Upper lobe of right lung (tissue), 1 donor: ENCODE measurements around the gene CDH20. TPM values are rescaled to one million over a fixed set of nuclear protein-coding genes. Genes with fewer than 3 reads are reported as not detected.

ENCODE experiments used
- ATAC-seq: fragments of 200-7000 bp; cut with Tn5 transposase; one replicate; pipeline ENCODE4 v1.9.1; 2020; ENCODE audit warnings: mild to moderate bottlenecking, moderate library complexity
- DNase-seq: peaks from one replicate; pipeline ENCODE4 v3.0.0-alpha.2; 2020
- H3K27ac ChIP-seq: fragments of 200-600 bp; one replicate; pipeline ENCODE4 v1.8.0; 2022
- H3K27me3 ChIP-seq: fragments of 200-600 bp; one replicate; pipeline ENCODE4 v1.8.0; 2022; ENCODE audit warnings: mild to moderate bottlenecking
- H3K36me3 ChIP-seq: fragments of 200-600 bp; one replicate; pipeline ENCODE4 v1.8.0; 2022
- H3K4me1 ChIP-seq: fragments of 200-600 bp; one replicate; pipeline ENCODE4 v1.8.0; 2022
- H3K4me3 ChIP-seq: fragments of 200-600 bp; one replicate; pipeline ENCODE4 v1.8.0; 2022; ENCODE audit warnings: mild to moderate bottlenecking
- H3K9me3 ChIP-seq: fragments of 200-600 bp; one replicate; pipeline ENCODE4 v1.8.0; 2022
- intact Hi-C: fragments of 100-400 bp; cut with DNase I; formaldehyde crosslinking; loops from one replicate; pipeline ENCODE4 v1.11.0; 2022
- total RNA-seq: library from RNA; stranded (reverse); fragmentation: NEBNext Ultra II Directional; extraction: Animal tissue kit (Norgen Biotek cat#: 25700); gene quantifications from one replicate; pipeline ENCODE4 v1.2.1, GENCODE V29; 2021
- TF ChIP-seq, protein P1 (sequence below): fragments of 200-600 bp; IDR thresholded peaks from one replicate; pipeline ENCODE4 v1.8.0; 2022; ENCODE audit warnings: antibody characterized with exemption
- donor health status: DM: no; HTN: yes; CAD: no; lungs with severe emphysema.

CDH20 gene
- total RNA-seq, 1 donor from 2014 or later = 0.35 TPM

- Histone ChIP-seq H3K4me3 (no peak overlapping the region), H3K27ac (no peak overlapping the region), H3K36me3 (no peaks in the 10 kb centered on the region), H3K9me3 (no peaks in the 10 kb centered on the region), H3K27me3 (no peaks in the 10 kb centered on the region), H3K4me1 (no peaks in the 10 kb centered on the region)
- TF ChIP-seq, protein P1, sequence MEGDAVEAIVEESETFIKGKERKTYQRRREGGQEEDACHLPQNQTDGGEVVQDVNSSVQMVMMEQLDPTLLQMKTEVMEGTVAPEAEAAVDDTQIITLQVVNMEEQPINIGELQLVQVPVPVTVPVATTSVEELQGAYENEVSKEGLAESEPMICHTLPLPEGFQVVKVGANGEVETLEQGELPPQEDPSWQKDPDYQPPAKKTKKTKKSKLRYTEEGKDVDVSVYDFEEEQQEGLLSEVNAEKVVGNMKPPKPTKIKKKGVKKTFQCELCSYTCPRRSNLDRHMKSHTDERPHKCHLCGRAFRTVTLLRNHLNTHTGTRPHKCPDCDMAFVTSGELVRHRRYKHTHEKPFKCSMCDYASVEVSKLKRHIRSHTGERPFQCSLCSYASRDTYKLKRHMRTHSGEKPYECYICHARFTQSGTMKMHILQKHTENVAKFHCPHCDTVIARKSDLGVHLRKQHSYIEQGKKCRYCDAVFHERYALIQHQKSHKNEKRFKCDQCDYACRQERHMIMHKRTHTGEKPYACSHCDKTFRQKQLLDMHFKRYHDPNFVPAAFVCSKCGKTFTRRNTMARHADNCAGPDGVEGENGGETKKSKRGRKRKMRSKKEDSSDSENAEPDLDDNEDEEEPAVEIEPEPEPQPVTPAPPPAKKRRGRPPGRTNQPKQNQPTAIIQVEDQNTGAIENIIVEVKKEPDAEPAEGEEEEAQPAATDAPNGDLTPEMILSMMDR = no peak
- no peak for ATAC-seq
- DNase-seq = no peak
- intact Hi-C loops = no loop called here
Measured at GRCh38 chr18:61448316-61448715, 115.1 kb downstream of the CDH20 start.

DNA sequence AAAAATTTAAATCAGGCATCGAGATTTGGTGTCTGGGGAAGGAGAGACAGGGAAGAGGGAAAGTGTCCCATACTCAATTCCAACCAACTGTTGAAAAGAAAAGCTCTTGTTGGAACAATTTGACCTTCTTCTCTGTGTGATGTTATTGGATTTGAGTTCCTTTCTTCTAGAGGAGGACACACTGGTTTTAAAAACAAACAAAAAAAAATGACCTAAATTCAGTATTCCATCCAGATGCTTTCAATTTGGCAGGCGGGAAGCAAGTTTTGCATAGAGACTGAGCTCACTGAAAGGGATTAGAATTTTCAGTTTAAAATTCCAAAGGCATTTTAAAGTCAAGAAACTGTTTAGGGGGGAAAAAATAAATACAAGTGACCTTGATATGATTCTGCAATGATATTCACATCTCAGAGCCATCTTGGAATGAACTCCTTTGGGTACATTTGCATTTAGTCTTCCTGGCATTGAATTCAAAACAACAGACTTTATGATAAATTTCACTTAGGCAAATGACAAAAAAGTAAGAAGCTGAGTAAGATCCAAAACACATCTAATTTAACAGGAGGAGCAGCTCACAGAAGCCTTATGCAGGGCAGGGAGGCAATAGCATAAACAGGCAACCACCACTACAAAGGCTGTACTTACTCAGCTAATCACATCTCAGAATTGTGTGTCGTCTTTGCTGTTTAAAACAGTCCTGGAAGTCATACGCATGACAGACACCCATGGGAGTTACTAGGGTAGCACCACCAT is 126.8 kb downstream of the CDH20 start:
- no peaks in the 10 kb centered on the region for H3K4me1 ChIP-seq
- no peak for ATAC-seq
- H3K27ac ChIP-seq = no peak overlapping the region
- TF ChIP-seq, protein P1 = no peak
- no peaks in the 10 kb centered on the region for H3K9me3 ChIP-seq
- H3K27me3 ChIP-seq = no peaks in the 10 kb centered on the region
- no peak overlapping the region for H3K4me3 ChIP-seq
- H3K36me3 ChIP-seq = no peaks in the 10 kb centered on the region
- DNase-seq = no peak
- intact Hi-C loops = no loop called here

GRCh38 chr18:61464551-61465142 is 131.4 kb downstream of the CDH20 start:
- H3K27ac ChIP-seq = no peak overlapping the region
- H3K4me3 ChIP-seq = no peak overlapping the region
- no peaks in the 10 kb centered on the region for H3K36me3 ChIP-seq
- TF ChIP-seq, protein P1 = no peak
- ATAC-seq (no peak), DNase-seq (no peak)
- intact Hi-C loops = no loop called here
- H3K9me3 ChIP-seq = no peaks in the 10 kb centered on the region
- H3K27me3 ChIP-seq = no peaks in the 10 kb centered on the region
- no peaks in the 10 kb centered on the region for H3K4me1 ChIP-seq

- no peaks in the 10 kb centered on the region for H3K27me3 ChIP-seq
- TF ChIP-seq, protein P1 = no peak
- H3K27ac ChIP-seq = no peak overlapping the region
- ATAC-seq (no peak), DNase-seq (no peak)
- H3K9me3 ChIP-seq = no peaks in the 10 kb centered on the region
- no peak overlapping the region for H3K4me3 ChIP-seq
- intact Hi-C loops = no loop called here
- H3K36me3 ChIP-seq = no peaks in the 10 kb centered on the region
- H3K4me1 ChIP-seq = no peaks in the 10 kb centered on the region
Measured at GRCh38 chr18:61466736-61467135, 133.5 kb downstream of the CDH20 start.

GRCh38 chr18:61470031-61470674 is 136.9 kb downstream of the CDH20 start:
- Histone ChIP-seq H3K36me3 (no peaks in the 10 kb centered on the region), H3K27me3 (no peaks in the 10 kb centered on the region), H3K4me1 (no peaks in the 10 kb centered on the region), H3K9me3 (no peaks in the 10 kb centered on the region), H3K4me3 (no peak overlapping the region), H3K27ac (no peak overlapping the region)
- ATAC-seq (no peak), DNase-seq (no peak)
- intact Hi-C loops = no loop called here
- TF ChIP-seq, protein P1 = no peak
